K562 (cell line): ENCODE data around the gene ACTG2. TPM values are rescaled to one million over a fixed set of nuclear protein-coding genes. Genes with fewer than 3 reads are reported as not detected.

Source experiments
- ATAC-seq: fragments of 200-7000 bp; cut with Tn5 transposase; 3 replicates; pipeline ENCODE4 v1.9.1; 2020; ENCODE audit warnings: moderate library complexity
- BruUV-seq: library from RNA; stranded (reverse); fragments of 400-500 nt; replicated peaks from 2 replicates; lab custom pipeline; 2021; lab: Mats Ljungman, UMichigan
- CTCF ChIA-PET: fragments of 300-600 bp; formaldehyde crosslinking; extraction: SDS; loops from one replicate; lab custom pipeline; 2021; ENCODE audit warnings: low intra/inter-chr PET ratio; lab: Yijun Ruan, JAX
- POLR2A ChIA-PET: fragments of 300-600, 350-650 bp; sonication (Branson Sonifier 250); formaldehyde crosslinking; extraction: SDS; loops from one replicate; lab custom pipeline; 2021; ENCODE audit warnings: antibody characterized with exemption, inconsistent platforms; lab: Yijun Ruan, JAX
- DNase-seq, 4 experiments: peaks; one replicate each; pipeline versions ENCODE4 v3.0.0 to v3.0.0-alpha.2; 2011 to 2018; ENCODE audit warnings: low spot score in 3 of 4, mixed read lengths in 3 of 4; ENCODE audit errors: extremely low read depth in 1 of 4
- FAIRE-seq: peaks from 2 replicates; lab custom pipeline; 2011; peaks lifted over from hg19 to GRCh38; lab: Jason Lieb, UNC
- H2AFZ ChIP-seq: 2 replicates; pipeline ENCODE4 v1.6.0; 2011; ENCODE audit warnings: low read depth, low read length, control low read depth, inconsistent platforms
- H3K27ac ChIP-seq: fragments of 200-600 bp; 3 replicates; pipeline ENCODE4 v1.8.0; 2011; ENCODE audit warnings: low read depth, mild to moderate bottlenecking, control low read depth, inconsistent platforms, low read length, moderate library complexity, mixed read lengths; ENCODE audit errors: extremely low read depth
- H3K27me3 ChIP-seq, 2 experiments: fragments of 300-600 bp in 1 of 2; 2 replicates in 1 of 2; 3 replicates in 1 of 2; pipeline versions ENCODE4 v1.6.0 to v1.8.0; 2011; ENCODE audit warnings: inconsistent platforms in 2 of 2, low read length in 2 of 2, mild to moderate bottlenecking in 1 of 2, mixed read lengths in 1 of 2, moderate library complexity in 1 of 2; ENCODE audit not compliant: control insufficient read depth in 2 of 2, insufficient read depth in 2 of 2
- H3K36me3 ChIP-seq: fragments of 300-600 bp; 3 replicates; pipeline ENCODE4 v1.8.0; 2011; ENCODE audit warnings: mild to moderate bottlenecking, low read length, inconsistent platforms; ENCODE audit not compliant: control insufficient read depth, insufficient read depth
- H3K4me1 ChIP-seq, 2 experiments: fragments of 200-600 bp in 1 of 2; replicated peaks in 1 of 2; 2 replicates in 1 of 2; 3 replicates in 1 of 2; pipeline versions ENCODE4 v1.5.1 to v1.8.0; 2011; ENCODE audit warnings: inconsistent platforms in 2 of 2, low read length in 2 of 2, mild to moderate bottlenecking in 1 of 2, mixed read lengths in 1 of 2, moderate library complexity in 1 of 2; ENCODE audit not compliant: control insufficient read depth in 2 of 2, insufficient read depth in 2 of 2
- H3K4me2 ChIP-seq: 2 replicates; pipeline ENCODE4 v1.6.1; 2011; ENCODE audit warnings: low read length, control low read depth, inconsistent platforms, mixed read lengths; ENCODE audit not compliant: insufficient read depth
- H3K4me3 ChIP-seq: fragments of 200-600 bp; sonication (generic), shearing (Covaris generic); 2 replicates; pipeline ENCODE4 v1.5.1; 2016; ENCODE audit warnings: control low read depth, inconsistent platforms
- H3K79me2 ChIP-seq: fragments of 200-600 bp; 3 replicates; pipeline ENCODE4 v1.8.0; 2011; ENCODE audit warnings: low read length, inconsistent platforms; ENCODE audit not compliant: control insufficient read depth, insufficient read depth
- H3K9ac ChIP-seq, 2 experiments: 2 replicates each; pipeline versions ENCODE4 v1.6.0 to v1.6.1; 2011; ENCODE audit warnings: low read depth in 2 of 2, low read length in 2 of 2, control low read depth in 1 of 2, inconsistent platforms in 1 of 2, mild to moderate bottlenecking in 1 of 2, mixed read lengths in 1 of 2; ENCODE audit not compliant: insufficient read depth in 1 of 2
- H3K9me1 ChIP-seq: one replicate; pipeline ENCODE4 v1.6.0; 2011; ENCODE audit warnings: inconsistent platforms, mild to moderate bottlenecking, low read length, moderate library complexity; ENCODE audit not compliant: control insufficient read depth, insufficient read depth
- H3K9me3 ChIP-seq: replicated peaks from 2 replicates; pipeline ENCODE4 v1.5.1; 2011; ENCODE audit warnings: low read depth, low read length, inconsistent platforms; ENCODE audit not compliant: control insufficient read depth, insufficient read depth
- H4K20me1 ChIP-seq: replicated peaks from 2 replicates; pipeline ENCODE4 v1.6.1; 2011; ENCODE audit warnings: low read length, inconsistent platforms, mixed read lengths; ENCODE audit not compliant: control insufficient read depth, insufficient read depth
- BHLHE40 ChIP-seq: IDR thresholded peaks from 2 replicates; pipeline ENCODE4 v1.6.1; 2011; ENCODE audit warnings: low read length, improper control_type of control experiment
- FOS ChIP-seq: IDR thresholded peaks from 3 replicates; pipeline ENCODE4 v1.6.1; 2011; ENCODE audit not compliant: insufficient read length; ENCODE audit errors: extremely low read depth
- ILK ChIP-seq: fragments of 450-650 bp; IDR thresholded peaks from 2 replicates; pipeline ENCODE4 v1.6.1; 2016; ENCODE audit warnings: missing genetic modification characterization, low read depth, mild to moderate bottlenecking, missing compliant biosample characterization, moderate library complexity, borderline replicate concordance
- MEF2A ChIP-seq: IDR thresholded peaks from 2 replicates; pipeline ENCODE4 v1.6.1; 2011; ENCODE audit warnings: low read depth, mild to moderate bottlenecking, low read length, moderate library complexity; ENCODE audit not compliant: control insufficient read depth
- NCOA1 ChIP-seq: fragments of 450-650 bp; IDR thresholded peaks from 2 replicates; pipeline ENCODE4 v1.6.1; 2016; ENCODE audit warnings: low read depth
- POLR2G ChIP-seq: fragments of 200-400 bp; formaldehyde crosslinking; IDR thresholded peaks from 2 replicates; pipeline ENCODE4 v1.6.1; 2017; ENCODE audit warnings: low read depth, mild to moderate bottlenecking, antibody characterized with exemption, low read length, moderate library complexity
- PRPF4 ChIP-seq: fragments of 200-400 bp; formaldehyde crosslinking; IDR thresholded peaks from one replicate; pipeline ENCODE4 v1.6.1; 2017; ENCODE audit warnings: low read length, low read depth, mild to moderate bottlenecking; ENCODE audit not compliant: insufficient read depth, poor library complexity, severe bottlenecking
- TAF1 ChIP-seq: IDR thresholded peaks from 2 replicates; pipeline ENCODE4 v1.6.1; 2011; ENCODE audit warnings: mild to moderate bottlenecking, low read length, moderate library complexity; ENCODE audit not compliant: insufficient read depth, control insufficient read depth, severe bottlenecking; ENCODE audit errors: extremely low read depth
- ZC3H8 ChIP-seq: fragments of 450-650 bp; IDR thresholded peaks from 2 replicates; pipeline ENCODE4 v1.6.1; 2017
- ZNF12 ChIP-seq: sonication (generic); formaldehyde crosslinking; IDR thresholded peaks from 2 replicates; pipeline ENCODE4 v1.4.0; 2020; ENCODE audit warnings: mild to moderate bottlenecking, missing genetic modification reagents
- ZNF24 ChIP-seq: fragments of 450-650 bp; IDR thresholded peaks from 2 replicates; pipeline ENCODE4 v1.6.1; 2016
- ZNF324 ChIP-seq: fragments of 250-450 bp; sonication (Bioruptor Pico); IDR thresholded peaks from 2 replicates; pipeline ENCODE4 v1.4.0; 2020; ENCODE audit warnings: mild to moderate bottlenecking
- WGBS: fragments of 100-300 bp; shearing (Covaris generic); methylation state at CpG from one replicate; pipeline ENCODE4 v1.1.6; 2016; ENCODE audit warnings: low coverage, mixed read lengths; ENCODE audit not compliant: insufficient coverage; ENCODE audit errors: missing lambda C conversion rate; 5-methylcytosine and 5-hydroxymethylcytosine counted together
- in situ Hi-C: fragments of 300-500 bp; cut with MboI; formaldehyde crosslinking; loops from 4 replicates; pipeline ENCODE4 v1.15.0; 2018; ENCODE audit warnings: inconsistent platforms, mixed read lengths
- intact Hi-C: fragments of 100-400 bp; cut with micrococcal nuclease; formaldehyde crosslinking; loops from 2 replicates; pipeline ENCODE4 v1.14.2; 2022
- polyA plus RNA-seq, 8 experiments: library from polyadenylated mRNA; depleted of rRNA in 4 of 8; stranded (reverse) in 5 of 8; unstranded in 3 of 8; fragments of >200 nt; fragmentation: Nextera tagmentation in 2 of 8; fragmentation: Illumina TruSeq in 1 of 8; extraction: Ambion mirVana in 2 of 8; extraction: Trizol in 1 of 8; gene quantifications; 2 replicates each; pipeline versions ENCODE4 v1.2.1 to v1.2.3, GENCODE V29; 2011 to 2014; ENCODE audit warnings: inconsistent platforms in 1 of 8, missing spikeins in 1 of 8
- total RNA-seq, 7 experiments: library from RNA; depleted of rRNA in 6 of 7; stranded (reverse); fragments of >200 nt in 6 of 7; fragmentation: Illumina TruSeq in 2 of 7; extraction: Trizol in 2 of 7; gene quantifications; 2 replicates each; pipeline versions ENCODE4 v1.2.1 to v1.2.3, GENCODE V29; 2011 to 2021; ENCODE audit warnings: low replicate concordance in 1 of 7
- TF ChIP-seq, protein P1 (sequence below): fragments of 450-650 bp; IDR thresholded peaks from 2 replicates; pipeline ENCODE4 v1.6.1; 2016; ENCODE audit warnings: borderline replicate concordance
- TF ChIP-seq, protein P2 (sequence below): fragments of 450-650 bp; formaldehyde crosslinking; IDR thresholded peaks from 2 replicates; pipeline ENCODE4 v1.4.0; 2022; ENCODE audit warnings: missing genetic modification characterization
- TF ChIP-seq, protein P3 (sequence below): sonication (generic); formaldehyde crosslinking; IDR thresholded peaks from 2 replicates; pipeline ENCODE4 v1.5.0; 2020; ENCODE audit warnings: missing genetic modification reagents

The ACTG2 gene
- total and polyA plus RNA-seq, 9 of the 15 experiments (the other 6 are each of a cell fraction or from before 2014, with no cell fraction given): 0.06 to 0.60 TPM; not detected in 7

DNA sequence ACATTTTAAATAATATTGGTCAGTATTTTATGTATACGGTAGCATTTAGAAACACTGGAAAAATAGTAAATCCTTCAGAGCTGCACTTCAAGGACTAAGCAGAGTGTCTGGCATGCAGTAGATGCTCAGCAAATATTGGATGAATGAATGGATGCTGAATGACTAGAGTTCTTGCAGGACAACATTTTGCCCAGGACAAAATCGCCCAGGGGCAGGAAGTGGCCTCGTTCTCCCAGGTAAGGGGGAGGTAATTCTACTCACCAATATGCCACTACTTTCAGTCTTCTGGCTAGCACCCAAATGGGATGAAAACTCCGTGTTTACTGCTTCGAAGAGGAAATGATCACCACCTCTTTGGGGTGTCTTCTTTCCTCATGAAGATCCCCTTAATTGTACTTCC lies 29.9 kb downstream of the ACTG2 start:
- FAIRE-seq: no peak
- intact Hi-C loops: loop anchor here (10.0 kb wide), 1 partner anchor 222 kb away; the partner anchor contains the start of gene BOLA3
- TF ChIP-seq ZNF24 (no peak), ZNF12 (no peak), ILK (tag) (no peak), MEF2A (no peak), POLR2G (no peak), FOS (no peak), TAF1 (no peak), ZC3H8 (no peak), BHLHE40 (no peak), ZNF324 (CRISPR knock-in tag) (no peak), PRPF4 (no peak), NCOA1 (no peak)
- TF ChIP-seq, protein P1, sequence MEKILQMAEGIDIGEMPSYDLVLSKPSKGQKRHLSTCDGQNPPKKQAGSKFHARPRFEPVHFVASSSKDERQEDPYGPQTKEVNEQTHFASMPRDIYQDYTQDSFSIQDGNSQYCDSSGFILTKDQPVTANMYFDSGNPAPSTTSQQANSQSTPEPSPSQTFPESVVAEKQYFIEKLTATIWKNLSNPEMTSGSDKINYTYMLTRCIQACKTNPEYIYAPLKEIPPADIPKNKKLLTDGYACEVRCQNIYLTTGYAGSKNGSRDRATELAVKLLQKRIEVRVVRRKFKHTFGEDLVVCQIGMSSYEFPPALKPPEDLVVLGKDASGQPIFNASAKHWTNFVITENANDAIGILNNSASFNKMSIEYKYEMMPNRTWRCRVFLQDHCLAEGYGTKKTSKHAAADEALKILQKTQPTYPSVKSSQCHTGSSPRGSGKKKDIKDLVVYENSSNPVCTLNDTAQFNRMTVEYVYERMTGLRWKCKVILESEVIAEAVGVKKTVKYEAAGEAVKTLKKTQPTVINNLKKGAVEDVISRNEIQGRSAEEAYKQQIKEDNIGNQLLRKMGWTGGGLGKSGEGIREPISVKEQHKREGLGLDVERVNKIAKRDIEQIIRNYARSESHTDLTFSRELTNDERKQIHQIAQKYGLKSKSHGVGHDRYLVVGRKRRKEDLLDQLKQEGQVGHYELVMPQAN: no peak
- TF ChIP-seq, protein P2, sequence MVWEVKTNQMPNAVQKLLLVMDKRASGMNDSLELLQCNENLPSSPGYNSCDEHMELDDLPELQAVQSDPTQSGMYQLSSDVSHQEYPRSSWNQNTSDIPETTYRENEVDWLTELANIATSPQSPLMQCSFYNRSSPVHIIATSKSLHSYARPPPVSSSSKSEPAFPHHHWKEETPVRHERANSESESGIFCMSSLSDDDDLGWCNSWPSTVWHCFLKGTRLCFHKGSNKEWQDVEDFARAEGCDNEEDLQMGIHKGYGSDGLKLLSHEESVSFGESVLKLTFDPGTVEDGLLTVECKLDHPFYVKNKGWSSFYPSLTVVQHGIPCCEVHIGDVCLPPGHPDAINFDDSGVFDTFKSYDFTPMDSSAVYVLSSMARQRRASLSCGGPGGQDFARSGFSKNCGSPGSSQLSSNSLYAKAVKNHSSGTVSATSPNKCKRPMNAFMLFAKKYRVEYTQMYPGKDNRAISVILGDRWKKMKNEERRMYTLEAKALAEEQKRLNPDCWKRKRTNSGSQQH (CRISPR knock-in tag): no peak
- TF ChIP-seq, protein P3, sequence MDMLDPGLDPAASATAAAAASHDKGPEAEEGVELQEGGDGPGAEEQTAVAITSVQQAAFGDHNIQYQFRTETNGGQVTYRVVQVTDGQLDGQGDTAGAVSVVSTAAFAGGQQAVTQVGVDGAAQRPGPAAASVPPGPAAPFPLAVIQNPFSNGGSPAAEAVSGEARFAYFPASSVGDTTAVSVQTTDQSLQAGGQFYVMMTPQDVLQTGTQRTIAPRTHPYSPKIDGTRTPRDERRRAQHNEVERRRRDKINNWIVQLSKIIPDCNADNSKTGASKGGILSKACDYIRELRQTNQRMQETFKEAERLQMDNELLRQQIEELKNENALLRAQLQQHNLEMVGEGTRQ: no peak

More for the DNA sequence above, 29.9 kb downstream of the ACTG2 start:
- Histone ChIP-seq H3K27ac (no peak overlapping the region), H3K4me1 (peaks cover 16 to 22% of the 10 kb centered on the region in 2 experiments), H3K9me3 (no peaks in the 10 kb centered on the region), H3K9ac (peak overlapping the region in 1 of 2 experiments; percentile 23; a peak in 1 of 4 replicates), H3K36me3 (no peaks in the 10 kb centered on the region), H3K4me2 (peak overlapping the region; percentile 44; the same call in 1 of the 2 replicates), H3K4me3 (no peak overlapping the region), H4K20me1 (no peaks in the 10 kb centered on the region), H3K27me3 (no peaks in the 10 kb centered on the region), H3K9me1 (no peaks in the 10 kb centered on the region), H3K79me2 (peaks cover 11% of the 10 kb centered on the region), H2AFZ (peak overlapping the region; percentile 69)
- CTCF ChIA-PET: no interaction called here
- ATAC-seq (no peak), DNase-seq (peak in 1 of 4 experiments; percentile 20)
- 25% methylated on average over 5 of the region's 5 CpGs for WGBS
- no TSS peak for BruUV-seq
- in situ Hi-C loops: no loop called here
- POLR2A ChIA-PET: no interaction called here
